H54 (cell line): ENCODE results near the gene HNRNPLL.

Experiments used
- DNase-seq: peaks from one replicate; pipeline ENCODE4 v3.0.0; 2011; ENCODE audit warnings: low spot score, mixed read lengths; ENCODE audit not compliant: insufficient read length
- FAIRE-seq: peaks from 3 replicates; lab custom pipeline; 2011; peaks lifted over from hg19 to GRCh38; lab: Jason Lieb, UNC
- POLR2A ChIP-seq: IDR thresholded peaks from 2 replicates; pipeline ENCODE4 v1.6.1; 2011; ENCODE audit warnings: low read depth, mild to moderate bottlenecking, low read length

Gene HNRNPLL

GRCh38 chr2:38514603-38515154, 88.0 kb downstream of the HNRNPLL start:
- TF ChIP-seq POLR2A, result no peak
- DNase-seq, result no peak
- no peak for FAIRE-seq

- DNase-seq (no peak), FAIRE-seq (no peak)
- TF ChIP-seq POLR2A, result no peak
Observed at GRCh38 chr2:38512211-38512610, 90.5 kb downstream of the HNRNPLL start.
